HL-60 (cell line): Measurements from ENCODE around the gene METRNL.

Experiments used
- DNase-seq, 2 experiments: peaks; one replicate each; pipeline ENCODE4 v3.0.0-alpha.2; 2010 to 2020; ENCODE audit warnings: low read depth in 1 of 2, low spot score in 1 of 2
- H3K27ac ChIP-seq: fragments of 250-450 bp; sonication (Bioruptor Pico); replicated peaks from 2 replicates; pipeline ENCODE4 v1.5.1; 2020; ENCODE audit warnings: mild to moderate bottlenecking, moderate library complexity
- H3K27me3 ChIP-seq: fragments of 250-450 bp; sonication (Bioruptor Pico); 2 replicates; pipeline ENCODE4 v1.5.1; 2021; ENCODE audit warnings: mild to moderate bottlenecking, moderate library complexity; ENCODE audit not compliant: insufficient read depth, poor library complexity, severe bottlenecking
- H3K4me3 ChIP-seq: replicated peaks from 2 replicates; pipeline ENCODE4 v1.5.1; 2011; ENCODE audit warnings: mild to moderate bottlenecking, control low read depth, low read length; ENCODE audit not compliant: insufficient read depth
- CTCF ChIP-seq: IDR thresholded peaks from one replicate; pipeline ENCODE4 v1.5.1; 2011; ENCODE audit warnings: low read length, control low read depth, inconsistent platforms; ENCODE audit not compliant: insufficient read depth
- GABPA ChIP-seq: IDR thresholded peaks from 2 replicates; pipeline ENCODE4 v1.6.1; 2012; ENCODE audit warnings: low read depth
- POLR2AphosphoS5 ChIP-seq: IDR thresholded peaks from 2 replicates; pipeline ENCODE4 v1.6.1; 2012; ENCODE audit warnings: low read depth
- REST ChIP-seq: IDR thresholded peaks from 2 replicates; pipeline ENCODE4 v1.6.1; 2012; ENCODE audit warnings: low read depth; ENCODE audit not compliant: insufficient replicate concordance
- SPI1 ChIP-seq: IDR thresholded peaks from 2 replicates; pipeline ENCODE4 v1.6.1; 2012; ENCODE audit warnings: low read depth, mild to moderate bottlenecking, borderline replicate concordance

METRNL gene

GRCh38 chr17:83072600-83073358 is 6.6 kb upstream of the METRNL start:
- TF ChIP-seq REST (no peak), SPI1 (no peak), GABPA (no peak), POLR2AphosphoS5 (no peak), CTCF (no peak)
- Histone ChIP-seq H3K27ac (no peak overlapping the region), H3K27me3 (peaks cover 6% of the 10 kb centered on the region), H3K4me3 (no peak overlapping the region)
- no peak for DNase-seq

DNA sequence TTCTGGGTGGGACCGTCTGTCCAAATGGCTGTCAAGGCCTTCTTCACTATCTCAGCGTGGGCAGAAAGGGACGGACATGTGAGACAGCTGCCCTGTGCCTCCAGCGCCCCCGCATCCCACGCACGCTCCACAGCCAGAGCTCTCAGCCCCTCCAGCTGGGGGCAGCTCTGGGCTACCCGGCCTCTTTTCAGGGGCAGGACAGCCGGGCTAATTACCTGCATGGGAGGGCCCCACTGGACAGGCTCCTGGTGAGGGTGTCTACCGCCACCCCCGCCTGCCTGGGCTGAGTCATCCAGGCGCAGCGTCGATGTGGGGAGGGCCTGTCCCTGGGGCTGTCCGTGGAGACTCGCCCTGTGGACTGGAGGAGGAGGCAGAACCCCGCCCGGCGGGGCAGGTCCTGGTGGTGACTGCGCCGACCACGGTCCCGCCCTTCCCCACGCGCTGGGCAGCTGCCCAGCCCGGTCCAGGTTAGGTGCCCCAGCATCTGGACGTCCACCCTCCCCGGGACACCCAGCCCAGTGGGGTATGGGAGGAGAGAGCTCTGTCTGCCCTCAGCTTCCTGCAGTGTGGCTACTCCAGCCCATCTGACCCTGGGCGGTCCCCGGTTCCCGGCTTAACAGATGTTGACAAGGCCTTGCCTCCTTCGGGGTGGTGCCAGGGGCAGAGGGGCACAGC is 5.9 kb upstream of the METRNL start:
- DNase-seq, result no peak
- Histone ChIP-seq H3K4me3 (no peak overlapping the region), H3K27ac (no peak overlapping the region), H3K27me3 (peaks cover 12% of the 10 kb centered on the region)
- TF ChIP-seq GABPA (no peak), SPI1 (no peak), CTCF (no peak), POLR2AphosphoS5 (no peak)

DNA sequence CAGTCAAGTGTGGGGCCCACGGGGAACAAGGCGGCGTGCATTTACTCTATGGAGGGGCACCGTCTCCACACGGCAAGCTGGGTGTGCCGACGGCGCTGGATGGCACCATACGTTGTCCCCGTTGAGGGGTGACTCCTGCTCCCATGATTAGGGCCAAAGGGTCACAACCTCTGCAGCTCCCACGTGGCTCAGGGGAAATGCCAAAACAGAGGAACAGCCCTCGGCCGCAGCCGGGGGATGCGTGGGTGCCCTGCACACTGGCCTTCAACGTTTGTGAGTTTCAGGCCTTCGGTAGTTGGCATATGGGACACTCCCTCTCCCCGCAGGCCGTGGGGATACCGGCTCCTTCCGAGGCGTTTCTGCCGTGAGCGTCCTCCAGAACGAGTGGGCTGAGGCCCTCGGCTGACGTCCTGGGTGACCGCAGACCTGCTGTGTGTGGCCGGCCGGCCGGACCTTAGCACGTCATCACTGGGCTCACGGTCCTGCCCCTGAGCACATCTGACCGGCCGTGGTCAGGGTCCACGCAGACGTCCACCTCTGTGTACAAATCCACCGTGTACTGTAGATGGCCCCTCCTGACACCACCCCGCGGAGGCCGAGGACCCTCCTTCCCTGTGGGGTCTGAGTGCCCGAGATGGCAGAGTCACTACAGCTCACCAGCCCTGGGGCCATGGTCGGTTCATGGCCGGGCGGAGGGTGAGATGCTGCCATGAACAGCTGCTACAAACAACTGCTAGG is 4.8 kb upstream of the METRNL start:
- DNase-seq, result no peak
- no peak overlapping the region for H3K27ac ChIP-seq
- H3K4me3 ChIP-seq, result no peak overlapping the region
- H3K27me3 ChIP-seq, result peaks cover 13% of the 10 kb centered on the region
- TF ChIP-seq POLR2AphosphoS5 (no peak), CTCF (no peak), REST (no peak), GABPA (no peak), SPI1 (no peak)
